Neural cell (in vitro differentiated cells): ENCODE measurements around the gene TRIO.

ENCODE experiments used
- CTCF ChIP-seq: fragments of 450-650 bp; IDR thresholded peaks from 2 replicates; pipeline ENCODE4 v1.5.1; 2014; ENCODE audit warnings: antibody characterized with exemption, mild to moderate bottlenecking, moderate library complexity; ENCODE audit not compliant: poor library complexity, severe bottlenecking
- EZH2 ChIP-seq: fragments of 200-600, 300-800 bp; shearing (Covaris generic), sonication (generic); IDR thresholded peaks from 2 replicates; pipeline ENCODE4 v1.6.1; 2014; ENCODE audit warnings: antibody characterized with exemption, low read length, borderline replicate concordance, mild to moderate bottlenecking; ENCODE audit not compliant: insufficient read depth, poor library complexity, severe bottlenecking
- POLR2AphosphoS5 ChIP-seq: IDR thresholded peaks from 2 replicates; pipeline ENCODE4 v1.6.1; 2012

GRCh38 chr5:14551211-14551610 lies 408.1 kb downstream of the TRIO start:
- TF ChIP-seq CTCF (no peak), POLR2AphosphoS5 (no peak), EZH2 (no peak)
